GM18505 (cell line): Measurements from ENCODE around the gene CDK16.

Experiments used
- ATAC-seq: cut with Tn5 transposase; IDR thresholded peaks from one replicate; pipeline ENCODE4 v1.9.1; 2021; ENCODE audit not compliant: unreplicated experiment
- POLR2A ChIP-seq: IDR thresholded peaks from 4 replicates; pipeline ENCODE4 v1.6.1; 2011; ENCODE audit warnings: borderline replicate concordance; ENCODE audit not compliant: insufficient read depth, insufficient read length; ENCODE audit errors: extremely low read depth

The CDK16 gene

DNA sequence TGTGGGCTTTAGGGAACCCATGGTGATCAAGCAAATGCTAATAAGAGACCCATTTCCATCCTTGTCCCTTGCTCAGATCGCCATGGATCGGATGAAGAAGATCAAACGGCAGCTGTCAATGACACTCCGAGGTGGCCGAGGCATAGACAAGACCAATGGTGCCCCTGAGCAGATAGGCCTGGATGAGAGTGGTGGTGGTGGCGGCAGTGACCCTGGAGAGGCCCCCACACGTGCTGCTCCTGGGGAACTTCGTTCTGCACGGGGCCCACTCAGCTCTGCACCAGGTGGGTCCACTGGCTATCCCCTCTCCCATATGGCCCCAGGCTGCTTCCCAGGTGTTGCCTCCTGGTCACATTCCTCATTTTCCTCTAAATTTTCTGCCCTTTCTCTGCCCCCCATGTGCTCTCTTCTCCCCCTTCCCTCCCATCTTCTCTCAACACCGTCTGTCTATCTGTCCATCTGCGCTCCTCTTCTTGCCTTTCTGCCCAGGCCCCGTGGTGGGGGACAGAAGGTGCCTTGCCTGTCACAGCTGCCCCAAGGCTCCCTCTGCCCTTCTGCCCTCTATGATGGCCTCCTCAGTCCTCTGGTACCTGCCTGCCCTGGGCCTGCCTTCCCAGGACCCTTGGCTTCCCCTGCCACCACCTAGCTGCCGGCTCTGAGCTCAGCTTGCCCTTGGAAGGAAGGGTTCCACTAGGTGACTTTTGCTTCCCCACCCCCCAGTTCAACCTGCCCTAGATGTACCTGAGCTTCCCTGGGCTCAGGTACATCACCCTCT is 5.2 kb downstream of the CDK16 start:
- no peak for ATAC-seq
- TF ChIP-seq POLR2A: no peak

DNA sequence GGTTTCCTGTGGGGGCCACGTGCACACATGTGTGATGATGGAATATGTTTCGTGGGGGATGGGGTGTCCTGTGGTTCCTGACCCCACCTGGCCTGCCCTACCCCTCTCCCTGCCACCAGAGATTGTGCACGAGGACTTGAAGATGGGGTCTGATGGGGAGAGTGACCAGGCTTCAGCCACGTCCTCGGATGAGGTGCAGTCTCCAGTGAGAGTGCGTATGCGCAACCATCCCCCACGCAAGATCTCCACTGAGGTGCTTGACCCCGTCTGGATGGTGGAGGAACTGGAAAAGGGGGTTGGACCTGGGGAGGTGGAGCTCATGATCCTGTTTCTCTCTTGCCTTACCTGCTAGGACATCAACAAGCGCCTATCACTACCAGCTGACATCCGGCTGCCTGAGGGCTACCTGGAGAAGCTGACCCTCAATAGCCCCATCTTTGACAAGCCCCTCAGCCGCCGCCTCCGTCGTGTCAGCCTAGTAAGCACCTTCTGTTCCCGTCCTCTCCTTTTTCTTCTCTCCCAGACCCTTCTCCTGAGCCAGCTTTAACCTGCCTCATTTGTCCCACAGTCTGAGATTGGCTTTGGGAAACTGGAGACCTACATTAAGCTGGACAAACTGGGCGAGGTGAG is 5.9 kb downstream of the CDK16 start:
- no peak for ATAC-seq
- TF ChIP-seq POLR2A: no peak

DNA sequence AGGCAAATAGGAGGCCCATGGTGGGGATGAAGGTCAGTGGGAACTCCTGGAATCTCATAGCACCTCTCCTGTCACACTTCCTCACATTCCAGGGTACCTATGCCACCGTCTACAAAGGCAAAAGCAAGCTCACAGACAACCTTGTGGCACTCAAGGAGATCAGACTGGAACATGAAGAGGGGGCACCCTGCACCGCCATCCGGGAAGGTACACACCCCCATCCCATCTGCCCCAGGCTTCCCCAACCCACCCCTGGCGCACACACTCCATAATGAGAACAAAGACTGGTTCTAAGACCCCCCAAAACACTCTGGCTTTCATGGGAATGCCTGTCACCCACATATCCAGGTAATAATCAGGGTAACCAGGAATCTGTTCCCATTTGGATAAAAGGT is 6.4 kb downstream of the CDK16 start:
- no peak for ATAC-seq
- no peak for TF ChIP-seq POLR2A

DNA sequence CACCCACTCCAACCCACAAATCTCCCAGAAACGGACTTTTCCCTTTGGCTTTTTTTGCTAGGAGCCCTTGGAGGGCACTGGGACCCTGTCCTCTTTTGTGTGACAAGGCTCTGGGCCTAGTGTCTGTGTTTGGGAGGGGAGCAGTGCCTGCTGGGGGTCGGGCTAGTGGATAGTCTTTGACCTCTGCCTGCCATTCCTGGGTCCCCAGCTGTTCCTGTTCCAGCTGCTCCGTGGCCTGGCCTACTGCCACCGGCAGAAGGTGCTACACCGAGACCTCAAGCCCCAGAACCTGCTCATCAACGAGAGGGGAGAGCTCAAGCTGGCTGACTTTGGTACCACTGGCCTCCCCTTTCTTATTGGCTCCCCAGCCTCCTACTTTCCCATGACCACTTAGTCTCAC is 7.6 kb downstream of the CDK16 start:
- TF ChIP-seq POLR2A: no peak
- ATAC-seq: no peak

DNA sequence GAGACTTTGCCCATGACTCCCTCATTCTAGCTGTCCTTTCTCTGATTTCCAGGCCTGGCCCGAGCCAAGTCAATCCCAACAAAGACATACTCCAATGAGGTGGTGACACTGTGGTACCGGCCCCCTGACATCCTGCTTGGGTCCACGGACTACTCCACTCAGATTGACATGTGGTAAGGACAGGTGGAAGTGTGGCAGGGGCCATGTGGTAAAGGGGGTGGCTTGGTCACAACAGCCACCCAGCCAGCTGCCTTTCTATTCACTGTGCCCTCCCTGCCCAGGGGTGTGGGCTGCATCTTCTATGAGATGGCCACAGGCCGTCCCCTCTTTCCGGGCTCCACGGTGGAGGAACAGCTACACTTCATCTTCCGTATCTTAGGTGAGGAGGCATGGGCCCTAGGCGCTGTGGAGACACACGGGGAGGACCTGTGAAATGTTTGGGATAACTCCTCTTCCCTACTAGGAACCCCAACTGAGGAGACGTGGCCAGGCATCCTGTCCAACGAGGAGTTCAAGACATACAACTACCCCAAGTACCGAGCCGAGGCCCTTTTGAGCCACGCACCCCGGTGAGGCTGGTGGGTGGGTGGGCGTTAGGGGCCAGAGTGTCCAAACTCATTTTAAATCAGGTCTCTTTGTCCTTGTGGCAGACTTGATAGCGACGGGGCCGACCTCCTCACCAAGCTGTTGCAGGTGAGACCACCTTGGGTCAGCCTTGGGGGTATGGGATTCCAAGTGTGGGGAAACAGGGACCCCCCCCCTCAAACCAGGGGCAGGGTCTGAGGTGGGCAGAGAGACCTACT is 8.3 kb downstream of the CDK16 start:
- no peak for TF ChIP-seq POLR2A

DNA sequence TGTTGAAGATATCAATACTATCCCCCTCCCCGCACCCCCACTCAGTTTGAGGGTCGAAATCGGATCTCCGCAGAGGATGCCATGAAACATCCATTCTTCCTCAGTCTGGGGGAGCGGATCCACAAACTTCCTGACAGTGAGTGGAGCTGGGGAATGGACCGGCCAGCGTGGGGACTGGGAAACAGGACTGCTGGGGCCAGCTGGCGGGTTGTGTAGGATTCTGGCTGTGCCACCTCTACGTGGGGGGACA is 8.8 kb downstream of the CDK16 start:
- no peak for ATAC-seq
- TF ChIP-seq POLR2A: no peak

More for the DNA sequence above, 8.3 kb downstream of the CDK16 start:
- ATAC-seq: no peak

DNA sequence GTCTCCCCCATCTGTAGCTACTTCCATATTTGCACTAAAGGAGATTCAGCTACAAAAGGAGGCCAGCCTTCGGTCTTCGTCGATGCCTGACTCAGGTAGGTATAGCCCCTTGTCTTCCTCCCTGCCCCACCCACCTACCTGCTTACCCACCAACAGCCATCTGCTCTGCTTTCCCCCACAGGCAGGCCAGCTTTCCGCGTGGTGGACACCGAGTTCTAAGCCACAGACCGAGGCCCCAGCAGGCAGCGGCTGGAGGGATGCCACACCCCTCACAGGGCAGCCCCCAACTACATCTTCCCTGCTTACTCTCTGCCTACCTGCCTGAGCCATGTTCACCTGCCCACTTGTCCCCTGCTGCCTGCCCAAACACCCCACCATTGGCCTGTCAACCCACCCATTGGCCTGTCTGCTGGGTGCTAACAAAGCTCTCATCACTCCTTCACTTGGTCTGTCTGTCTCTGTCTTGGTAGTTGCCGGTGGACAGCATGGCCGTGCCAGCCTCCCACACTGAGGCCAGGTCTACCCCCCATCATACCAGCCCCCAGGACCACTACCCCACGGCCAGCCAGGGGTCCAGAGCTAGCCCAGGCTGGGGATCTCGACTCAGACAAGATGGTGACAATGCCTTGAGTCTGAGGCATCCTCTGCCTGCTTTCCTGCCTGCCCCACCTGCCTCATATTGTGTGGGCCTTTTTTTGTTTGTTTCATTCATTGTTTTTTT is 10.2 kb downstream of the CDK16 start:
- TF ChIP-seq POLR2A: no peak
- ATAC-seq: no peak

DNA sequence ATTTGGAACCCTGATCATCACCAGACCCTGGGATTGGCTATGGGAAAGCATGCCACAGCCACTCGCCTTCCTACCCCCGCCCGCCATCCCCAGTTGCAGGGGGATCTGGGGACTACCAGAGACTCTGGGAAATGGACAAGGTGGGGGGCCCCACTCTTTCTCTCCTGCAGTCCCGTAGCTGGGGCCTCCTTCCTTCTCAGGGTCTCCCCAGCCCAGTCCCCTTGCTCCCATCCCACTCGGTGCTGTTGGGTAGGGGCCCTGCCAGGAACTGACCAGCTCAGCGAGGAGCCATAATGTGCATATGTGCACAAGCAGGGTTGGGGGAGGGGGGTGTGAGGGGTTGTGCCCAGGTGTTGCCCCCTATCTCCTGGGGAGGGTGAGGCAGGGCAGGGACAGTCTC is 10.9 kb downstream of the CDK16 start:
- TF ChIP-seq POLR2A: no peak
- no peak for ATAC-seq

DNA sequence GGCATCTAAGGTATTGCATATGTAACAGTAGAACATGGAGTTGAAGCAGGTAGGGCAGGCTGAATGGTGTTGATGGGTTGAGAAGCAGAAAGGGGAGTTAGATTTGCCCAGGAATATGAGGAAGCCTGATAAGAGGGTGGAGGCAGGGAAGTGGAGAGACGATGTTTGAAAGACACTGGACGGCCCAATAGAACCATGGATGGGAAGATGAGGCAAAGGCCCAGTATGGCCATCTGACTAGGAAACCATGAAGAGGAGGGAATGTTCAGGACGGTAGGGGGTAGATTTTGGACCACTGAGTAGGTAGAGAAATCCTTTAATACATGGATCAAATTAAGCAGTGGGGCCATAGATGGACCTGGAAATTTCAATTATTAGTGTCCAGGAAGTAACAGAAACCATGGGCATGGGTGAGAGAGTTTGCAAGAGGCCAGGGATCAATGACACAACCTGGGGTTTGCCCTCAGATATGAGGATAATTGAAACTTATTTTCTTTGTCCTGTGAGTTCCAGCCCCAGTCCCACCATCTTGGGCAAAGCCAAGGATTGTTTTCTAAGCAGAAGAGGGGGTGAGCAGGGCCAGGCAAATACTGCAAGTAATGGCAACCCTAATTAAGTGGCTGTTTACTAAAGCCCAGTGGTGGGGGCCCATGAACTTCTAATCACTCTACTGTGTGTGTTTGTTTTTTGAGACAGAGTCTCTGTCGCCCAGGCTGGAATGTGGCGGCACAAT is 11.8 kb downstream of the CDK16 start:
- ATAC-seq: no peak
- TF ChIP-seq POLR2A: no peak

DNA sequence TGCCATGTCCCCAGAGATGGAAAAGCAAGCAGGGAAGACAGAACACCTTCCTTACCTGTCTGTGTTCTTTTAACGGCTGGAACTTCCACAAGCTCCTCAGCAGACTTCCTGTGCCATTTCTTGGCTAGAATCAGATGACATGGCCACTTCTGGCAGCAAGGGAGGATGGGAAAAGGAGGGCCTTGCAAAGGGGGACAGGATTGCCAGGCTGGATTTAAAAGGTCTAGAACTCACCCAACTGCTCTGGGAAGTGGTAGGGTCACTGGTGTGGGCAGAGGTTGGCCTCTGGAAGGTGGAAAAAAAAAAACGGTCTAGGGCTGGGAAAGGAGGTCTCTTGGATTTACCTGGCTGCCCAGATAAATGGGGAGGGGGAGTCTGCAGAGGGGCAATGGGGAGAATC is 12.7 kb downstream of the CDK16 start:
- no peak for ATAC-seq

DNA sequence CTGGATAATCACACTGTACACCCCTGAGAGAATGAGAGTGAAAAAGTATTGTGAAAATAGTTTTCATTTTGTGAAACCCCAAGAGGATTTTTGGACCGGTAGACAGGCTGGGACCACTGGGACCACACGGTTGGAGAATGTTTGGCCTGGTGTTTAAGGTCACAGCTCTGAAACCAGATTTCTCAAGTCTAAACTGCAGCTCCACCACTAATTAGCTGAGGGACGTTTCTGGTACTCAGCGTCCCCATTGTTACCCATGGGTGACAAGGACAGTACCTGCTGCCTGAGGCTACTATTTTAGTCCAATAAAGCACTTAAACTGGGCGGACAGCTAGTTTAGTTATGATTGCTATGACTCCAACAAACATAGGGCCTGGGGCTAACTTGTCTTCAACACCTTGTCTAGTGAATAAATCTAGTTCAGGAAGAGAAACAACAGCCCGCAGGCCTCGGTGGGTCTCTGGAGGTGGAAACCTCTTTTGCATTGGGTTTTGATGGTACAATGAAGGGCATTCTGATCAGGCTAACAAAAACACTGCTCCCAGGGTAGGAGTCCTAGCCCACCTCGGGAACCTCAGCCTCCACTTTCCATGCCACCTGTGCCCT is 13.8 kb downstream of the CDK16 start:
- no peak for ATAC-seq
- no peak for TF ChIP-seq POLR2A

More for the DNA sequence above, 12.7 kb downstream of the CDK16 start:
- TF ChIP-seq POLR2A: no peak

DNA sequence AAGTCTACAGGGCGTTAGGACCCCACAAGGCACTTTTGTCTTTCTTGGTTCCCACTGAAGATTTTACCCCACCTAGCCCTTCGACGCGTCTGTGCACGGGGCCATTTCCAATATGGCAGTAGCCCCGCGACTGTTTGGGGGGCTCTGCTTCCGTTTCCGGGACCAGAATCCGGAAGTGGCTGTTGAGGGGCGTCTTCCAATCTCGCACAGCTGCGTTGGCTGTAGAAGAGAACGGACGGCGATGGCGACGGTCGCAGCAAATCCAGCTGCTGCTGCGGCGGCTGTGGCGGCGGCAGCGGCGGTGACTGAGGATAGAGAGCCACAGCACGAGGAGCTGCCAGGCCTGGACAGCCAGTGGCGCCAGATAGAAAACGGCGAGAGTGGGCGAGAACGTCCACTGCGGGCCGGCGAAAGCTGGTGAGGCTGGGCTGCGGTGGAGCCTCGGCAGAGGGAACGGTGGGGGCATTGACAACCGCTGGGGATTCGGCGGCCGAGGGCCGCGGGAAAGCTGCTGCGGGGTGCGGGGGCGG is 14.4 kb downstream of the CDK16 start, which contains the start of gene USP11:
Gene USP11, plus strand, starts transcription at position 207 of the 530 bp plus-strand sequence. Its CDS starts 35 bp downstream, at position 242.
- peak; percentile 78 for TF ChIP-seq POLR2A

More for the DNA sequence above, 14.4 kb downstream of the CDK16 start, which contains the start of gene USP11:
- peak; percentile 23 for ATAC-seq
